ENCODE data around the gene SMIM36.

- TF ChIP-seq CTCF (IDR thresholded peaks at IDR 0.05) (no peak), POLR2AphosphoS5 (IDR thresholded peaks at IDR 0.05; ENCODE audit: insufficient read depth in 1 of 2, low read depth in 1 of 2) (no peak)
Measured at GRCh38 chr17:55500103-55500502, 11.1 kb downstream of the SMIM36 start.

Measured in vagina (tissue), 2 donors.